GM21576 (cell line): ENCODE measurements around the gene KIF1A.

ENCODE experiments used
- ATAC-seq: cut with Tn5 transposase; IDR thresholded peaks from one replicate; pipeline ENCODE4 v1.9.1; 2021; ENCODE audit warnings: mild to moderate bottlenecking, moderate library complexity; ENCODE audit not compliant: unreplicated experiment

The KIF1A gene

GRCh38 chr2:240799033-240799820, 20.8 kb downstream of the KIF1A start:
- no peak for ATAC-seq

- ATAC-seq, result no peak
These were observed 21.6 kb downstream of the KIF1A start for GRCh38 chr2:240798327-240798905.

DNA sequence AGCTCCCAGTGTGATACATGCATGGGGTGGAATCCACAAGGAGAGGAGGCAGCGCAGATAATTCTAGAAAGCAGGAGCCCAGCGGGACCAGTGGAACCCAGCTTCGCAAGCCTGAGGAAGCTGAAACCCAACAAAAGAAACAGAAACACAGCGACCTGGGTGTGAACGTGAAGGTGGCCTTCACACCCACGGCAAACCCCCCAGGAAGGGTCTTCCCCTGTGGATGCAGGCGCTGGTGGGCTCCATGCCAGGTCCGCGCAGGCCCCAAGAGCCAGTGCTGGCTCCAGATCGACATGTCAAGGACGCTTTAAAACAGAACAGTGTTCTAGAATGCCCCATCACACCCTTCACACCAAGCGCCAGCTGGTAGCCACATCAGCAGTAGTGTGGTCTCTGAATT, 22.1 kb downstream of the KIF1A start:
- ATAC-seq, result no peak

DNA sequence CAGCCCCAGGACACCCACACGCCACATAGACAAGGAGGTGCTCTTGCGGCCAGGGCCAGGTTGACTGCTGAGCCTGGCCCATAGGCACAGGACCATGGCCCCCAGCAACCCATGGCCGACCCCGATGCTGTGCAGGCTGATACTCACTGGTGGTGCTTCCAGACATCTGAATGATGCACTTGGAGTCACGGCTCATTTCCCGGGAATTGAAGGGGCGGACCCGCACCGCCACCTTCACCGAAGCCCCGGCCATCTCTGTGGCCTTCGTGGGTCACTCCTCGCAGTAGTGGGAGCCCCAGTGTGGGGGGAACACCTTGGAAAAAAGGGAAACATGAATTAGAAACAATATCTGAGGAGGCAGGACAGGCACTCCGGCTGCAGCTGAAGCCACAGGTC, 22.5 kb downstream of the KIF1A start:
- no peak for ATAC-seq

DNA sequence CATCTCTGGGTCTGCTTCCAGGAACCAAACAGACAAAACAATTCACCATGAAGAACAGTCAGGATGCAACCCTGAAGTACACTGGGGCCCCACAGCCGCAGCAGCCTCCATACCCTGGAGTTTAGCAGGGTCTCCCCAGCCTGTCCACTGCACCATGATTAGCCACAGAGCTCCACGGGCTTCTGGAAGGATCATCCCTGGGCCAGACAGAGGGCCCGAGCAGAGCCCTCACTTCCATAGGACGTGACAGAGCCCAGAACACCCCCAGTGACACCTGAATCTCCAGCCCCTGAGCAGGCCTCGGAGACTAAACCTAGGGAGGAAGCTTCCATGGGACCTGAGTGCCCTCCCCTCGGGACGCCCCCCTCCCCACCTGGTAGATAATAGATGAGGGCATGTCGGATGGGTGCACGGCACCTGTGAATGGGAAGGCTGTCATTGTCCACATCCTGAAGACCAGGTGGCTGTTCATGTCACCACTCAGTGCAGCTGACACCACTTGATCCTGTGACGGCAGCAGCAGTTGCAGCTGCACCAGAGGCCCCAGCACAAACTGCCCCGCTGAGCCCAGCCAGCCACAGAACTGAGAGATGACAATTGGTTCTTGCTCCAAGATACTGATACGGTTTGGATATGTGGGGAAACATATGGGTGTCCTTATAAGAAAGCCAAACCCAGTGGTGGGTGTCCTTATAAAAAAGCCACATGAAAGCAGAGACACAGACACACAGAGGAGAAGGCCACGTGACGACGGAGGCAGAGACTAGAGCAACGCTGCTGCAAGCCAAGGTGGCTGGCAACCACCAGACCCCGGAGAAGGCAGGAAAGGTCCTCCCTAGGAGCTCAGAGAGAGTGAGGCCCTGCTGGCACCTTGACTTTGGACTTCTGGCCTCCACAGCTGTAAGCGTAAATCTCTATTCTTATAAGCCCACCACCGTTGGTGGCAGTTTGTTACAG, 23.2 kb downstream of the KIF1A start:
- ATAC-seq, result no peak

DNA sequence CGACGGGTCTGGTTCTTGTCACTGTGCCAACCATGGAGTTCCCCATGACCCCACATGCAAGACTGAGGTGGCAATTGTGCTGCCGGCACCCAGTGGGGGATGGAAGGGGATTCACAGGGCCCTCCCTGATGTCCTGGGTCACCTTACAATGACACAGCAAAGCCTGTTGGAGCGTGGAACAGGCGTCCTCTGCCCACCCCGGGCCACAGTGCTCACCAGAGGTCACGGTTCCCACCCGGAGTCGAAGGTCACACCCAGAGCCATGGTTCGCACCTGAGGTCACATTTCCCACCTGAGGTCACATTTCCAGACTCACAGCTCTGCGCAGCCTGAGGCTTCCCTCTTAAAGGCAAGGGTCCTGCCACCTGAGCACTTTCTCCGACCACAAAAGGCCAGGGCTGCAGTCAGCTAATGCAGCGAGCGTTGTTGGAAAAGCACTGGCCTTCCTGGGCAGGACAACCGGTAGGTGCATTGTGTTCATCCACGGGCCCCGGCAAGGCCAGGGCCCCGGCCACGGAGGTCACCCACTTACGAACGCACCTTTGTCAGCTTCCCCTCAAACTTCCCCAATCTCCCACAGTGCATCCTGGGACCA, 24.0 kb downstream of the KIF1A start:
- ATAC-seq, result no peak

GRCh38 chr2:240795454-240795853, 24.6 kb downstream of the KIF1A start:
- ATAC-seq, result no peak

DNA sequence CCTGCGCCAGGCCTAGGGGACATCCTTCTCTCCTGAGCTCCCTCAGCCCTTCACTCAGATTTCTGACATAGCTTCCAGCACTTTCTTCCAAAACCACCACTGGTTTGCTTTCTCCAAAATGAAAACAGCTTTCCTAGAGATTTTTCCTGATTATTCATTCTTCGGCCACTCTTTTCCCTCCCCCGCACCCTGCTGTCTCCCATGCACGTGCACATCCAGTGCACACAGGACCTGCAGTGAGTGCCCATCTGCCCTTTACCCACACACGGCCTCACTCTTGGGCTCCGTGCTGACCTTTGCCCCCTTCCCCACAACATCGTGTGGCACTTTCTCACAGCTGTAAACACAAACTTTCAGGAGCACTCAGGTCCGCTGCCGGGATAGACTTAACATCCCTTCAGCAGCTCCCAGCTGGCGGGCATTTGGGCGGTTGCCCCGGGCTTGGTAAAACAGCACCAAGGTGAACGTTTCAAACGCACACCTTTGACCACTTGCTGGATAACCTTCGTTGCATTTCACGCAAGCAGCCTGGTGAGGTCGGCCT, 25.8 kb downstream of the KIF1A start:
- ATAC-seq, result no peak

GRCh38 chr2:240793313-240794177, 26.5 kb downstream of the KIF1A start:
- no peak for ATAC-seq

- no peak for ATAC-seq
These were observed 27.2 kb downstream of the KIF1A start for GRCh38 chr2:240792629-240793312.

GRCh38 chr2:240791821-240792628, 28.0 kb downstream of the KIF1A start:
- ATAC-seq, result no peak

- ATAC-seq, result no peak
These were observed 28.7 kb downstream of the KIF1A start for GRCh38 chr2:240791221-240791800.

- ATAC-seq, result no peak
These were observed 29.4 kb downstream of the KIF1A start for GRCh38 chr2:240790370-240791220.

GRCh38 chr2:240789501-240790369, 30.3 kb downstream of the KIF1A start:
- no peak for ATAC-seq

DNA sequence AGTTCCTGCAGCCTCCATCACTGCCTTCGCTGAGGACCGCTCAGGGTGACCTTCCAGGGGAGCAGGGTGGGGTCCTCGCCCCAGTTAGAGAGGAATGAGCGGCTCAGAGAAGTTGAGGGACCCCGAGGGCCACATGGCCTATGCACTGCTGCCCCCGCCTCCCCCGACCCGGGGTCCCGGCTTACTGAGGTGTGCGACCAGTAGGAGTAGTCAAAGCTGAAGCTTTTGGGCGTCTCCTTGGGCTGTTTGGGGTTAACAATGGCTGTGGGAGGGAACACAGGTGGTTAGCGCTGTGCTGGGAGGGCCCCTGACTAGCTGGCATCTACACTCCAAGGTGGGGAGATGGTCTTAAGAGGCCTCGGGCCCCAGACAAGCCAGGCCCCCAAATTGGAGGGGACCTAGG, 31.0 kb downstream of the KIF1A start:
- ATAC-seq, result no peak

GRCh38 chr2:240788482-240788881, 31.5 kb downstream of the KIF1A start:
- no peak for ATAC-seq
